Fibroblast of mammary gland (primary cell): Measurements from ENCODE around the gene GPR153.

Experiments
- DNase-seq: peaks from one replicate; pipeline ENCODE4 v3.0.0-alpha.2; 2010; ENCODE audit warnings: low read depth
- H3K4me3 ChIP-seq: 2 replicates; pipeline ENCODE4 v1.5.1; 2011; ENCODE audit warnings: low read depth, mild to moderate bottlenecking, low read length, moderate library complexity; ENCODE audit not compliant: control insufficient read depth
- TF ChIP-seq, protein P1 (sequence below): conservative IDR thresholded peaks from 2 replicates; pipeline ENCODE4 v1.5.1; 2011; ENCODE audit warnings: low read depth, low read length, inconsistent platforms; ENCODE audit not compliant: control insufficient read depth, insufficient read depth

GPR153 gene

DNA sequence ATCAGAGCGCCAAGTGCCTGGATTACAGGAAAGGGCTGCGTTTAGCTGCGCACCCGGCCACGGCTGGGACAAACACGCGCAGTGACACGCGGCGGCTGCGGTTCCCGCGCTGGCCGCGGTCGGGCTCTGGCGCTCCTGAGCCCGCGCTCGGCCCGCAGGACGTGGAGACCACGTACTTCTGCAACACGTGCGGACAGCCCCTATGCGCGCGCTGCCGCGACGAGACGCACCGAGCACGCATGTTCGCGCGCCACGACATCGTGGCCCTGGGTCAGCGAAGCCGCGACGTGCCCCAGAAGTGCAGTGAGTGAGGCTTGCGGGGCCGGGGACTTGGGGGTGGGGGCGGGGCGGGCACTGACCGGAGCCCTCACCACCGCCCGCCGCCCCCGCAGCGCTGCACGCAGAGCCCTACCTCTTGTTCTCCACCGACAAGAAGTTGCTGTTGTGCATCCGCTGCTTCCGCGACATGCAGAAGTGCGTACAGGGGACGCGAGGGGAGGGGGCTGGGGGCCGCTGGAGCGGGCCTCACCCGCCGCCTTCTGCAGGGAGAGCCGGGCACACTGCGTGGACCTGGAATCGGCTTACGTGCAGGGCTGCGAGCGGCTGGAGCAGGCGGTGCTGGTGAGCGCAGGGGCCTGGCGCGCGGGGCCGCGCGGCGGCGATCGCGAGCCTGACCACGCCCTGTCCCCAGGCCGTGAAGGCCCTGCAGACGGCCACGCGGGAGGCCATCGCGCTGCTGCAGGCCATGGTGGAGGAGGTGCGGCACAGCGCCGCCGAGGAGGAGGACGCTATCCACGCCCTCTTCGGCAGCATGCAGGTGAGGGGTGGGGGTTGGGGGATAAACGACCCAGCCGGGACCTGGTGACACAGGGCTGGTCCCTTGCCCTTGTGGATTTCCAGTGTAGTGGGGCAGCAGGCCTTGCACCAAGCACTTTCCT, 51.9 kb downstream of the GPR153 start:
- peak overlapping the region; percentile 41 for H3K4me3 ChIP-seq
- peak; percentile 50 for DNase-seq
- TF ChIP-seq, protein P1, sequence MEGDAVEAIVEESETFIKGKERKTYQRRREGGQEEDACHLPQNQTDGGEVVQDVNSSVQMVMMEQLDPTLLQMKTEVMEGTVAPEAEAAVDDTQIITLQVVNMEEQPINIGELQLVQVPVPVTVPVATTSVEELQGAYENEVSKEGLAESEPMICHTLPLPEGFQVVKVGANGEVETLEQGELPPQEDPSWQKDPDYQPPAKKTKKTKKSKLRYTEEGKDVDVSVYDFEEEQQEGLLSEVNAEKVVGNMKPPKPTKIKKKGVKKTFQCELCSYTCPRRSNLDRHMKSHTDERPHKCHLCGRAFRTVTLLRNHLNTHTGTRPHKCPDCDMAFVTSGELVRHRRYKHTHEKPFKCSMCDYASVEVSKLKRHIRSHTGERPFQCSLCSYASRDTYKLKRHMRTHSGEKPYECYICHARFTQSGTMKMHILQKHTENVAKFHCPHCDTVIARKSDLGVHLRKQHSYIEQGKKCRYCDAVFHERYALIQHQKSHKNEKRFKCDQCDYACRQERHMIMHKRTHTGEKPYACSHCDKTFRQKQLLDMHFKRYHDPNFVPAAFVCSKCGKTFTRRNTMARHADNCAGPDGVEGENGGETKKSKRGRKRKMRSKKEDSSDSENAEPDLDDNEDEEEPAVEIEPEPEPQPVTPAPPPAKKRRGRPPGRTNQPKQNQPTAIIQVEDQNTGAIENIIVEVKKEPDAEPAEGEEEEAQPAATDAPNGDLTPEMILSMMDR: no peak

DNA sequence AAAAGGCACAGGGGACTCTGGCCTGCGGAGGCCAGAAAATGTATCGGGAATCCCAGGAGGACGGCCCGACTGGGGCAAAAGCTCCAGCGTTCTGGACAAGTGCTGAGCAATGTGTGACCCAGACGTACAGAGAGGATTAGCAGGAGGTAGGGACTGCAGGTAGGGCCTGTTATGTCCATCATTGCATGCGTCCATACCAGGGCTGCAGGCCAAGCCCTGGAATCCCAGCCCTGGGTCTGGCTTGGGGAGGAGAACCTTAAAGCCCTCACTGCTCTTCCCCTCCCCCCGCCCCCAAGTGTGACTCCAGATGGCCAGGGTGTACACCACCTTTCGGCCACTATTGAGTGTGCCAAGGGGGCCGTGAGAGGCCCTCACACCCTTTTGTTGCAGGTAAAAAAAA, 53.0 kb downstream of the GPR153 start:
- H3K4me3 ChIP-seq: no peak overlapping the region
- no peak for DNase-seq

GRCh38 chr1:6207075-6207885, 53.6 kb downstream of the GPR153 start:
- H3K4me3 ChIP-seq: no peak overlapping the region
- TF ChIP-seq, protein P1: no peak
- DNase-seq: no peak

More for the DNA sequence above, 53.0 kb downstream of the GPR153 start:
- TF ChIP-seq, protein P1: no peak

- no peak for DNase-seq
- H3K4me3 ChIP-seq: peak overlapping the region; percentile 3
- TF ChIP-seq, protein P1: no peak
Measured at GRCh38 chr1:6206520-6206855, 54.4 kb downstream of the GPR153 start.

GRCh38 chr1:6205849-6206519, 54.9 kb downstream of the GPR153 start, which contains the start of gene RNF207:
Gene RNF207, plus strand, starts transcription at chr1:6206119. Its CDS starts 417 bp downstream, at chr1:6206536.
- H3K4me3 ChIP-seq: peak within 1 kb of the TSS; percentile 47
- TF ChIP-seq, protein P1: no peak
- peak; percentile 41 for DNase-seq

- H3K4me3 ChIP-seq: no peak overlapping the region
- TF ChIP-seq, protein P1: no peak
- no peak for DNase-seq
Measured at GRCh38 chr1:6202256-6202655, 58.6 kb downstream of the GPR153 start.
